KOPT-K1 (cell line): ENCODE measurements around the gene PHF21B.

Source experiments
- H3K27ac ChIP-seq: fragments of 200-600 bp; sonication (generic); 2 replicates; pipeline ENCODE4 v1.5.1; 2016; ENCODE audit warnings: antibody characterized with exemption, mild to moderate bottlenecking, low read depth, low read length; ENCODE audit not compliant: poor library complexity, severe bottlenecking
- H3K36me3 ChIP-seq: fragments of 200-600 bp; sonication (generic); 2 replicates; pipeline ENCODE4 v1.5.1; 2017; ENCODE audit warnings: antibody characterized with exemption, mild to moderate bottlenecking, low read length, moderate library complexity; ENCODE audit not compliant: insufficient read depth
- H3K9me3 ChIP-seq: fragments of 200-600 bp; sonication (generic); 2 replicates; pipeline ENCODE4 v1.5.1; 2017; ENCODE audit warnings: antibody characterized with exemption, low read length, mild to moderate bottlenecking; ENCODE audit not compliant: insufficient read depth, poor library complexity, severe bottlenecking

Gene PHF21B

DNA sequence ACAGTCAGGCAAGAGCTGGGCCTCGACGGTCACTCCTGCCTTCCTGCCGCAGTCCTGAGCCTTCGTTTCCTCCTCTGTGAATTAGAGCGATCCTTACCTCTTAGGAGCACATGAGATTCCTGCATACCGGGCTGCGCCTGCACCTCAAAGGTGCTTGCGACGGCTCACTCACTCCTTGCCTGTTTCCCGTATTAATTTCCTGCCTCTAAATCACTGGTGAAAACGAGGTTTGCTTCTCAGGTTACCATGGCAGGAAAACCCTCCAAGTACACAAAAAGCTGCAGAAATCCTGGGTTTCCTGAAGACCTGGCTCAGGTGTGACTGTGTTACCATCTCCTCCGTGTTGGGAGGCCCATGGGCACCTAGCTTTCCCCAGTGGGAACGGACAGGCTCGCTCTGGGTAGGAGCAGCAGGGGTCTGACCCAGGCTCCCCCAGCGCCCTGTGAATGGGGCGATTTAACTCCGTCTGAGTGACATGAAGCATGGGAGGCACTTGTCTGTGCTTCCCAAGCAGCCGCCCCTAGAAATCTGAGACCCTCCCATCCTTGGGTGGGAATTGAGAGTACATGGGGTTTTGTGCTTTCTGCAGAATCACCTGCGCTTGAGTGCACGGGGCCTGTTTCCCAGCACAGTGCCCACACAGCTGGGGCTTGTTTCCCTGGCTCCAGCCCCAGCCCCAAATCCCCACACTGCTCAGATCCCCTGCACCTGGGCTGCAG is 64.8 kb downstream of the PHF21B start:
- H3K36me3 ChIP-seq = no peaks in the 10 kb centered on the region
- no peak overlapping the region for H3K27ac ChIP-seq
- H3K9me3 ChIP-seq = no peaks in the 10 kb centered on the region

GRCh38 chr22:44943701-44944324 is 66.0 kb downstream of the PHF21B start:
- Histone ChIP-seq H3K36me3 (no peaks in the 10 kb centered on the region), H3K9me3 (no peaks in the 10 kb centered on the region), H3K27ac (no peak overlapping the region)

DNA sequence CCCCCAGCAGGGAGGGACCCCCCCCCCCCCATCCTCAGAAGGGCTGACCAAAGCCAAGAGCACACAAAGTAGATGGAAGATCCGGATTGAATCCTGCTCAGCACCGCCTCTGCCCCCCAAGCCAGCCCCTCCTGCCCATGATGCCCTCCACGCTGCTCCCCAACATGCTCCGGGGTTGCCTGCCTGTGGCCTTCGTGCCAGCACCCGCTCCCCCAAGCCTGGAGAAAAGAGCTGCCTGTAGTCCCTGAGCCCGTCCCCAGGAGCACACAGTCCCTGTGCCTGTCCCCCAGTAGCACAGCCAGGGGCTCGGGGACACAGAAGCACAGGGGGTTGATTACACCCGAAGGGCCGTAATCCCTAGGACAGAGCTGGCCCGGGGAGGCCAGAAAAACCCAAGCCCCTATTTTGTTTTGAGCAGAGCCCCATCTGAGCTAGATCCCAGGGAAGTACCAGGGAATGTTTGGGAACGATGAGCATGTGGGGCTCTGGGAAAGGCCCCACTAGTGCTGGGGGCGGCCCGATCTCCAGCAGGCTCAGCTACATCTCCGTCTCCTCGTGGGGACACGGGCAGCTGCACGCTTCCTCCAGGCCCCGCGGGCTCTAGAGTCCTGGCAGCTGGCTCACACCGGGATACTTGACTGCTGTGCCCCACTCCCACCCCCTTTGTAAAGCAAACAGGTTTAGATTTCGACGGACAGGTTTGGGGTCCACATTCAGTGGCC is 66.7 kb downstream of the PHF21B start:
- Histone ChIP-seq H3K9me3 (no peaks in the 10 kb centered on the region), H3K27ac (no peak overlapping the region), H3K36me3 (no peaks in the 10 kb centered on the region)

- no peaks in the 10 kb centered on the region for H3K36me3 ChIP-seq
- no peaks in the 10 kb centered on the region for H3K9me3 ChIP-seq
- no peak overlapping the region for H3K27ac ChIP-seq
These were observed 67.7 kb downstream of the PHF21B start for GRCh38 chr22:44942056-44942455.

- Histone ChIP-seq H3K36me3 (no peaks in the 10 kb centered on the region), H3K27ac (no peak overlapping the region), H3K9me3 (no peaks in the 10 kb centered on the region)
These were observed 68.6 kb downstream of the PHF21B start for GRCh38 chr22:44941207-44941606.

- Histone ChIP-seq H3K36me3 (no peaks in the 10 kb centered on the region), H3K27ac (no peak overlapping the region), H3K9me3 (no peaks in the 10 kb centered on the region)
These were observed 69.7 kb downstream of the PHF21B start for GRCh38 chr22:44940130-44940529.

GRCh38 chr22:44939451-44939850 is 70.4 kb downstream of the PHF21B start:
- H3K36me3 ChIP-seq = no peaks in the 10 kb centered on the region
- no peak overlapping the region for H3K27ac ChIP-seq
- no peaks in the 10 kb centered on the region for H3K9me3 ChIP-seq

DNA sequence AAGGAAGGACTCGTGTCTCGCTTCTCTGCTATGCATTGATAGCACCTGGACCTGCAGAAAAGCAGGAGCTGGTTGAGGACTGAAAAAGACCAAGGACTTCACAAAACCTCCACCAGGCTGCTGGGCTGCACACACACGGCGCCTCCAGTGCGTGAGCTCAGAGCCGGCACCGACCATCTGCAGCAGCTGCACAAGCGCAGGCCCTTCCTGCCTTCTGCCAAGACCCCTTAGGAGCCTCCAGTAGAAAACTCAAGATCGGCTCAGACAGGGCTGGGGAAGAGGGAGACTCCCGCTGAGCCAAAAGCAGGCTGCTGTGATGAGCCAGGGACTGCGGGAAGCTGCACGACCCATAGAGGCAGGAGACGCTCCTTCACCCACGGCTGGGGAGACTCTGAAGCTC is 70.9 kb downstream of the PHF21B start:
- Histone ChIP-seq H3K9me3 (no peaks in the 10 kb centered on the region), H3K27ac (no peak overlapping the region)

DNA sequence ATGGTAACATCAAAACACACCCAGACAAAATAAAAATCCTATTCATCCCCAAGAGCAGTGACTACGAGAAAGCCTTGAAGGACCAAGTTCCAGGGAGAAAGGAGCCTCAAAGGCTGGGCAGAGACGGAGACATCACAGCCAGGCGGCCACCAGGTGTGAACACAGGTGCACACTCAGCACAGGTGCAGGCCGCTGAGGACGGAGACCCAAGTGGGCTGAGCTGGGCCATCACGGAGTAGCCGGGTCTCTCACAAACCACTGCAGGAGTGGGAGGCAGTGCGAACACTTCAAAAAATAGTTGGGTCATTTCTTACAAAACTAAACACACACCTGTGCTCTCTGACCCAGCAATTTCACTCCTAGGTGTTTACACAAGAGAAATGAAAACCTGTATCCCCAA is 72.6 kb downstream of the PHF21B start:
- Histone ChIP-seq H3K36me3 (no peaks in the 10 kb centered on the region), H3K27ac (no peak overlapping the region), H3K9me3 (no peaks in the 10 kb centered on the region)

More for the DNA sequence above, 70.9 kb downstream of the PHF21B start:
- H3K36me3 ChIP-seq = no peaks in the 10 kb centered on the region

- no peaks in the 10 kb centered on the region for H3K36me3 ChIP-seq
- no peak overlapping the region for H3K27ac ChIP-seq
These were observed 73.6 kb downstream of the PHF21B start for GRCh38 chr22:44936201-44936600.

GRCh38 chr22:44935724-44936123 is 74.1 kb downstream of the PHF21B start:
- no peaks in the 10 kb centered on the region for H3K9me3 ChIP-seq
- H3K27ac ChIP-seq = no peak overlapping the region
- H3K36me3 ChIP-seq = no peaks in the 10 kb centered on the region

More at GRCh38 chr22:44936201-44936600, 73.6 kb downstream of the PHF21B start:
- H3K9me3 ChIP-seq = no peaks in the 10 kb centered on the region

- no peaks in the 10 kb centered on the region for H3K36me3 ChIP-seq
- H3K27ac ChIP-seq = no peak overlapping the region
- no peaks in the 10 kb centered on the region for H3K9me3 ChIP-seq
These were observed 75.4 kb downstream of the PHF21B start for GRCh38 chr22:44934454-44934735.

GRCh38 chr22:44933666-44934453 is 75.9 kb downstream of the PHF21B start:
- Histone ChIP-seq H3K9me3 (no peaks in the 10 kb centered on the region), H3K36me3 (no peaks in the 10 kb centered on the region)

GRCh38 chr22:44932493-44932892 is 77.3 kb downstream of the PHF21B start:
- no peaks in the 10 kb centered on the region for H3K9me3 ChIP-seq
- H3K36me3 ChIP-seq = no peaks in the 10 kb centered on the region
- no peak overlapping the region for H3K27ac ChIP-seq

More at GRCh38 chr22:44933666-44934453, 75.9 kb downstream of the PHF21B start:
- no peak overlapping the region for H3K27ac ChIP-seq

DNA sequence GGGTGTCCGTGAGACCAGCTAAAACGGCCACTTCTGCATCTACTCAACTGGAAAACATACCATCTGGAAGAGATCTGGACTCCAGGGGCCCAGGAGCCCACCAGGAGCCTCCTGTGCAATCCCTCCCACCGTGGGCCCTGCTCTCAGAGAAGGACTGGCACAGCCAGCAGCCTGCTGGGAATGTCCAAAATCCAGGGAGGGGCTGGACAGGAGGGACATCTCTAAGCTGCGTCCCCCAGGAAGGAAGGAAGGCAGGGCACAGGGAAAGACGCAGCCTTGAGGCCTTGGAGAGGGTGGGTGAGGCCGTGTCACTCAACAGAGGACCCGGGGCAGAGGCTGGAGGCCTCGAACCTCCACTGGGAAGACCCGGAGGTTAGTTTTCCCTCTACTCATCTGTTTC is 78.0 kb downstream of the PHF21B start:
- Histone ChIP-seq H3K9me3 (no peaks in the 10 kb centered on the region), H3K36me3 (no peaks in the 10 kb centered on the region), H3K27ac (no peak overlapping the region)
